Activated T-helper 17 cell treated with anti-CD3 and anti-CD28 coated beads, Interleukin-2, amount 50 U/mL, for 72 hours (primary cell): ENCODE measurements around the gene BSG. TPM values are rescaled to one million over a fixed set of nuclear protein-coding genes. Genes with fewer than 3 reads are reported as not detected.

Experiments used
- ATAC-seq: fragments of 150-1000 bp; cut with Tn5 transposase; replicated peaks from 2 replicates; pipeline ENCODE4 v1.10.0; 2021; ENCODE audit warnings: mild to moderate bottlenecking, moderate library complexity
- H3K27ac Mint-ChIP-seq: one replicate; pipeline ENCODE4 v1.8.0; 2022; ENCODE audit warnings: mixed read lengths
- H3K27me3 Mint-ChIP-seq: one replicate; pipeline ENCODE4 v1.8.0; 2022; ENCODE audit warnings: mixed read lengths
- H3K36me3 Mint-ChIP-seq: one replicate; pipeline ENCODE4 v1.8.0; 2022; ENCODE audit warnings: low read depth, mild to moderate bottlenecking, mixed read lengths
- H3K4me1 Mint-ChIP-seq: one replicate; pipeline ENCODE4 v1.8.0; 2022; ENCODE audit warnings: mixed read lengths
- H3K4me3 Mint-ChIP-seq: one replicate; pipeline ENCODE4 v1.8.0; 2022; ENCODE audit warnings: mild to moderate bottlenecking, mixed read lengths
- H3K9me3 Mint-ChIP-seq: one replicate; pipeline ENCODE4 v1.8.0; 2022; ENCODE audit warnings: mixed read lengths
- total RNA-seq, 2 donors: library from RNA; stranded (reverse); gene quantifications; one replicate each; pipeline ENCODE4 v1.2.3, GENCODE V29; 2022

The BSG gene
- total RNA-seq = 100 to 1,000 TPM; 170 to 244 TPM

- Mint-ChIP-seq H3K36me3 (peaks cover 20% of the 10 kb centered on the region), H3K4me1 (peaks cover 12% of the 10 kb centered on the region), H3K27me3 (no peaks in the 10 kb centered on the region), H3K27ac (peak within 1 kb of the TSS; percentile 97), H3K4me3 (peak within 1 kb of the TSS; percentile 99), H3K9me3 (no peaks in the 10 kb centered on the region)
- peak; percentile 91 for ATAC-seq
These were observed at the start of gene BSG for GRCh38 chr19:572140-572742. TSS of gene BSG (plus strand) at chr19:572596. CDS start at chr19:572635, 39 bp downstream.

DNA sequence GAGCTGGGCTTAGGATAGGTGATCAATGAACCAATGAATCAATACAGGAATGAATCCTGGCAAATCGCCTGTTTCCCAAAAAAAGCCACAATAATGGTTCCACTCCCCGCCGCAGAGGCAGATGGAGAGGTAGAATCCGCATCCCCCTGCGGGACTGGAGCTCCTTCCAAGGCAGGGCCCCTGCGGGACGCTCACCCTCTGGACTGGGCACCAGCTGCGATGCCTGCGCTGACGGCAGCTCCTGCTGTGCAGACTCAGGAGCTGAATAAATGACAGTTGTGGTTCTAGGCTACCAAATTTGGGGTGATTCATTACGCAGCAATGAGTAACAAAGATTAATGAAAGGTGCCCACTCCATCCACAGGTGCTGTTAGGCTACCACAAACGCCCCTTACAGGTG, 49.7 kb upstream of the BSG start:
- Mint-ChIP-seq H3K4me3 (no peak overlapping the region), H3K4me1 (no peaks in the 10 kb centered on the region), H3K27me3 (peaks cover 3% of the 10 kb centered on the region), H3K27ac (no peak overlapping the region), H3K9me3 (no peaks in the 10 kb centered on the region), H3K36me3 (no peaks in the 10 kb centered on the region)
- no peak for ATAC-seq

DNA sequence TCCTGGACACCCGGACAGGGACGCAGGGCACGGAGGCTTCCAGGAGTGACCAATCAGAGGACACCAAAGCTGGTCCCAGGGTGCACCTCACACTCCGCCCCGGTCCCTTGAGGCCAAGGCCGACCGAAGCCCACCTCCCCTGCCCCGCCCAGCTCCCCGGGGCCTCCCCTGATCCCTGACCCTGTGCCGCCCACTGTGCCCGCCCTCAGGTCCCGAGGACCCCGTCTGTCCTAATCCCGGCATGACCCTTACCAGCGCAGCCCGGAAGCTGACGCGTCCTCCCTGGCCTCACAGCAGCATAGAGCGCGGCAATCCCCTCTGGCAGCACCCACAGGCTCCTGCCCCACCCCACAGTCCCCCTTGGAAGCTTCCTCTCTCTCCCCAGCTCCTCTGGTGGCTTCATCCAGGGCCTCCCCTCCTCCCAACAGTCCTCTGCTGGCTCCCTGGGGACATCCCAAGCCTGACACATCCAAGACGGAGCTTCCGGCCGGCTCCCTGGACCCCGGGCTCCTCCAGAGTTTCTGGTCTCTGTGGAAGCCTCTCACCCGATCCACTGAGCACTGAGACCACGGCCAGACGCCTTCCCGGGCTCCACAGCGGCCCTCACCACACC, 48.2 kb upstream of the BSG start:
- no peak overlapping the region for H3K27ac Mint-ChIP-seq
- no peak for ATAC-seq
- H3K36me3 Mint-ChIP-seq = no peaks in the 10 kb centered on the region
- no peak overlapping the region for H3K4me3 Mint-ChIP-seq
- no peaks in the 10 kb centered on the region for H3K4me1 Mint-ChIP-seq
- H3K9me3 Mint-ChIP-seq = no peaks in the 10 kb centered on the region
- peaks cover 3% of the 10 kb centered on the region for H3K27me3 Mint-ChIP-seq

DNA sequence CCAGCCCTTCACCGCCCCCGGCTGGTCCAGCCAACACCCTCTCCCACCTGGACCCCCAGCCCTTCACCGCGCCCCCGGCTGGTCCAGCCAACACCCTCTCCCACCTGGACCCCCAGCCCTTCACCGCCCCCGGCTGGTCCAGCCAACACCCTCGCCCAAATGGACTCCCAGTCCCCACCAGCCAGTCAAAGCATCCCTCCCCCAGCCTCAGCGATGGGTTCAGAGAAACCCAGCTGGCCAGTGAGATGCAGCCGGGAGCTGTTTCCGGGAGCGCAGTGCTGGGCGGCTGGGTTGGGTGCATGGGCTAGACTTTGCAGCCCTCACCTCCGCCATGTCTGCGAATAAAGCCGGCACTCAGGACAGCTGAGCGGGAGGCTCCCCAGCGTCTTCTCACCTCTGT, 47.4 kb upstream of the BSG start:
- ATAC-seq = no peak
- H3K27ac Mint-ChIP-seq = no peak overlapping the region
- H3K27me3 Mint-ChIP-seq = peaks cover 3% of the 10 kb centered on the region
- H3K4me1 Mint-ChIP-seq = no peaks in the 10 kb centered on the region
- no peaks in the 10 kb centered on the region for H3K36me3 Mint-ChIP-seq
- no peak overlapping the region for H3K4me3 Mint-ChIP-seq
- no peaks in the 10 kb centered on the region for H3K9me3 Mint-ChIP-seq

GRCh38 chr19:525857-526419, 46.5 kb upstream of the BSG start:
- H3K4me3 Mint-ChIP-seq = no peak overlapping the region

GRCh38 chr19:530134-531008, 42.0 kb upstream of the BSG start:
- Mint-ChIP-seq H3K9me3 (no peaks in the 10 kb centered on the region), H3K36me3 (no peaks in the 10 kb centered on the region), H3K4me1 (no peaks in the 10 kb centered on the region), H3K4me3 (peak overlapping the region; percentile 63), H3K27ac (no peak overlapping the region), H3K27me3 (peaks cover 3% of the 10 kb centered on the region)
- no peak for ATAC-seq

More at GRCh38 chr19:525857-526419, 46.5 kb upstream of the BSG start:
- H3K27ac Mint-ChIP-seq = no peak overlapping the region
- H3K4me1 Mint-ChIP-seq = no peaks in the 10 kb centered on the region
- H3K27me3 Mint-ChIP-seq = peaks cover 3% of the 10 kb centered on the region
- no peaks in the 10 kb centered on the region for H3K36me3 Mint-ChIP-seq
- no peak for ATAC-seq
- no peaks in the 10 kb centered on the region for H3K9me3 Mint-ChIP-seq

DNA sequence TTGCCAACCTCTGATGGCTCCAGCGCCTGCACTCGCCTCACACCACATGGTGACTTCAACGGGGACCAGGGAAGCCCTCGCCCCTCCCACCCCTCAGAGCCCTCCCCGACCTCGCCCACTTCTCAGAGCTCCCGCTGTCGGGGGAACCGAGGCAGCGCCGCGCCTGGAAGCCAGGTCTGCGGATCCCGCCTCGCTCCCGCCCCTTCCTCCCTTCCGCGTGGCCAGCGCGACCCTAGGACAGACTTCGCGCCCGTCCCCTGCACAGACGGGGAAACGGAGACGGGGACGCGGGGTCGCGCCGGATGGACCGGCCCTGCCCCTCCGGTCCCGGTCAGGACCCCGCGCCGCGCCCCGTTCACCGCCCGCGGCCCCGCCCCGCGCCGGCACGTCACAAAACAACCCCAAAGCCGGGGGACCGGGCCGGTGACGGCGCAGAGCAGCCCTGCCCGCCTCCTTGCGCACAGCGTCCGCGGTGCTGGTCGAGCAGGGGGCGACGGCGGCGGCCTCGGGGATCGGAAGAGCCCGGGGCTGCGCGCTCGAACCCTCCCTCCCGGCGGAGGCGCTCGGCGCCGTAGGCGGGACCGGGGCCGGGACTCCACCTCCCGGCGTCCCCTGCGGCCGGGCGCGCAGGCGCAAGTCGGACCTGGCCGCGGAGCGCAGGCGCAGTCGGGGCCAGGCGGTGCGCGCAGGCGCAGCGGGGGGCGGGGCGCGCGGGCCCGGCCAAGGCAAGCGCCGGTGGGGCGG, 41.2 kb upstream of the BSG start:
- H3K4me3 Mint-ChIP-seq = peak overlapping the region; percentile 86
- H3K4me1 Mint-ChIP-seq = no peaks in the 10 kb centered on the region
- peaks cover 3% of the 10 kb centered on the region for H3K27me3 Mint-ChIP-seq
- H3K9me3 Mint-ChIP-seq = no peaks in the 10 kb centered on the region
- H3K36me3 Mint-ChIP-seq = no peaks in the 10 kb centered on the region
- H3K27ac Mint-ChIP-seq = no peak overlapping the region
- peak; percentile 77 for ATAC-seq

GRCh38 chr19:531753-532560, 40.4 kb upstream of the BSG start, which contains the start of gene CDC34:
TSS of gene CDC34 (plus strand) at chr19:531760. CDS start at chr19:531932, 172 bp downstream.
- Mint-ChIP-seq H3K27me3 (no peaks in the 10 kb centered on the region), H3K9me3 (no peaks in the 10 kb centered on the region), H3K4me3 (peak within 1 kb of the TSS; percentile 86), H3K36me3 (no peaks in the 10 kb centered on the region), H3K4me1 (no peaks in the 10 kb centered on the region), H3K27ac (peak within 1 kb of the TSS; percentile 85)
- ATAC-seq = peak; percentile 31

GRCh38 chr19:532561-533363, 39.6 kb upstream of the BSG start:
- Mint-ChIP-seq H3K27me3 (no peaks in the 10 kb centered on the region), H3K27ac (peak overlapping the region; percentile 85), H3K4me1 (no peaks in the 10 kb centered on the region), H3K9me3 (no peaks in the 10 kb centered on the region), H3K36me3 (peaks cover 2% of the 10 kb centered on the region), H3K4me3 (peak overlapping the region; percentile 86)
- ATAC-seq = peak; percentile 31

DNA sequence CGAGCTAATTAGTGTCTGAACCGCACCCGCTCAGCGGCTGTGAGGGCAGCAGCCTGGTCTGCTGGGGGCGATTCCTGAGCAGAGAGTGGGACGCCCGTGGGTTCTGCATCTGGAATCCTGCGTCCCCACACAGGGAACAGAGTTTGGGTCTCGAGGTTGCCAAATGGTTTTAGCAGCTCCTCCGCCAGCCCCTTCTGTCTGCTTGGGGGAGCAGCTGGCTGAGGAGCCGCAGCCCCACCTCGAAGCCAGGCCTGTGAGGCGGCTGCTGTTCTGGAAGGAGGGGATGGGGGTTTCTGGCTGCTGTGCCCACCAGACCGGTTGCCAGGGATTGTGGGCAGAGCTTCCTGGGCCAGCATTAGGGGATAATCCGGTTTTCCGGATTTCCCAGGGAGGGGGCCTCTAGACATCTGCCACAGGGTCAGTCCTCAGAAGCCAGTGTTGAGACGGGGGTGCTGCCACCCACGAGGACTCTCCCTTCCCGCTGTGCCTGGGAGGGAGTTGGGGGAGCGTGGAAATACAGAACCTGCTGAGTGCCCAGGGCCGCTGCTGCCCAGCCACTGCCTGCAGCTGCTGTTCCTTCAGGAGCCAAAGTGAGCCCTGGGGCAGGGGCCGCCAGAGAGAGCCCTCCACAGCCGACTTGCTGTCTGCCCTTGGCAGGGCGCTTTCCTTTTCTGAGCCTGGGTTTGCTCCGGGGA, 38.9 kb upstream of the BSG start:
- H3K27ac Mint-ChIP-seq = peak overlapping the region; percentile 85
- H3K27me3 Mint-ChIP-seq = no peaks in the 10 kb centered on the region
- H3K4me3 Mint-ChIP-seq = peak overlapping the region; percentile 86

DNA sequence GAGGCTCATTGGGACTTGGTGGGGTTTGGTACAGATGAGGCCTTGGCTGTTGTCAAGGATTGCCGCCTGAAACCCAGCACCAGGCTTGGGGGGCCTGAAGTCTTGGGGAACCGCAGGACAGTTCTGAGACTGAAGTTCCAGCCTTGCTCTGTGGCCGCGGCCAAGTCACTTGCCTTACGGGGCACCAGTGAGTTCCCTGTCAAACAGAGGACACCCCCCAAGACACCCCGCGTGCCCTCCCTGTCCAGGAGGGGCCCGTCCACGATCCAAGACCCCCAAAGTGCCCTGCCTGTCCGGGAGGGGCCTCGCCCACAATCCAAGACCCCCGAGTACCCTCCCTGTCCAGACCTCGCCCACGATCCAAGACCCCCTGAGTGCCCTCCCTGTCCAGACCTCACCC, 38.3 kb upstream of the BSG start:
- Mint-ChIP-seq H3K4me3 (peak overlapping the region; percentile 86), H3K9me3 (no peaks in the 10 kb centered on the region), H3K27ac (no peak overlapping the region), H3K4me1 (peaks cover 4% of the 10 kb centered on the region), H3K36me3 (peaks cover 15% of the 10 kb centered on the region), H3K27me3 (no peaks in the 10 kb centered on the region)
- no peak for ATAC-seq

More for the DNA sequence above, 38.9 kb upstream of the BSG start:
- no peaks in the 10 kb centered on the region for H3K9me3 Mint-ChIP-seq
- peaks cover 4% of the 10 kb centered on the region for H3K4me1 Mint-ChIP-seq
- no peak for ATAC-seq
- H3K36me3 Mint-ChIP-seq = peaks cover 9% of the 10 kb centered on the region

DNA sequence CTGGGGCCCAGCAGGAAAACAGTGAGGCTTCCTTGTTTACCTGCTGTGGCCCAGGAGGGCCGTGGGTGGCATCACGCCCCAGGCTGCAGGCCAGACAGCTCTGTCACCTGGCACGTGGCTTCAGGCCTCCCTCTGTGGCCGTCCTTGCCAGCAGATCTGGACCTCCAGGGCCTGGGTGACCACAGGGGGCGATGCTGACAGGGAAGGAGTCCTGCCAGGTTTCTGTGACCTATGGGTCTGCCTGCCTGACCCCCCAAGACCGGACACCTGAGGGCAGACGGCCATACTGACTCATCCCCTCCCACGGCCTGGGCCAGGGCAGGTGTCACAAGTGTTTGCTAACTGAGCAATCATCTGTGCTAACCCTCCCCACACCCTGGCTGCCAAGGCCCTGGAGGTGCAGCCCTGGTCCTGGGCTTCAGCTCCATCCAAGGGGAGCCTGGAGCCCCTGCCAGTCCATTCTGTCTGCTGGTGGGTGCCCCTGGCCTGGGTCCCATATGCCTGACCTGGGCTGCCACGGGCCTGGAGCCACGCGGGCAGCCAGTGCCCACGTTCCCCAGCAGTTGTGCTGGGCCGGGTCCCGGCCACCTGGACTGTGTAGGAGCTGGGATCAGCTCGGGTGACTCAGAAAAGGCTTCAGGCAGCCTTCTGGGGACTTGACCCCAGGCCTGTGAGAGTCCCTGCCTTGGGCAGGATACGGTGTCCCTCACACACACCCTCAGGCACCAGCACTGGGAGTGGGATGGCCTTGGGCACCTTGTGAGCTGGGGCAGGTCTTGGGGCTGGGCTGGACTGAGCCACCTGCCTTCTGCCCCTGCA, 37.2 kb upstream of the BSG start:
- peak overlapping the region; percentile 39 for H3K4me3 Mint-ChIP-seq
- no peaks in the 10 kb centered on the region for H3K27me3 Mint-ChIP-seq
- peaks cover 21% of the 10 kb centered on the region for H3K36me3 Mint-ChIP-seq
- no peak for ATAC-seq
- no peaks in the 10 kb centered on the region for H3K9me3 Mint-ChIP-seq
- H3K4me1 Mint-ChIP-seq = peaks cover 4% of the 10 kb centered on the region
- no peak overlapping the region for H3K27ac Mint-ChIP-seq
